HCT116 (cell line): ENCODE measurements around the gene SCO1.

ENCODE experiments used
- ELF1 ChIP-seq: IDR thresholded peaks from 2 replicates; pipeline ENCODE4 v1.6.1; 2012; ENCODE audit warnings: low read depth, borderline replicate concordance
- RAD21 ChIP-seq: IDR thresholded peaks from 2 replicates; pipeline ENCODE4 v1.6.1; 2012; ENCODE audit warnings: low read depth, mild to moderate bottlenecking
- SP1 ChIP-seq: IDR thresholded peaks from 2 replicates; pipeline ENCODE4 v1.6.1; 2012; ENCODE audit warnings: low read depth
- ZNF274 ChIP-seq: fragments of 200-500 bp; sonication (Bioruptor generic); IDR thresholded peaks from 2 replicates; pipeline ENCODE4 v1.6.1; 2014; ENCODE audit warnings: mild to moderate bottlenecking, low read depth, low read length, inconsistent platforms
- TF ChIP-seq, protein P1 (sequence below), 3 experiments: fragments of 200-600 bp in 1 of 3; sonication (generic) in 1 of 3; IDR thresholded peaks in 2 of 3; conservative IDR thresholded peaks in 1 of 3; 2 replicates each; pipeline ENCODE4 v1.5.1; 2012 to 2017; ENCODE audit warnings: low read depth in 2 of 3, low read length in 2 of 3, antibody characterized with exemption in 1 of 3, borderline replicate concordance in 1 of 3, control low read depth in 1 of 3, mild to moderate bottlenecking in 1 of 3, mixed read lengths in 1 of 3, mixed run types in 1 of 3, moderate library complexity in 1 of 3; ENCODE audit not compliant: insufficient read depth in 1 of 3
- TF ChIP-seq, protein P2 (sequence below): IDR thresholded peaks from 2 replicates; pipeline ENCODE4 v1.6.1; 2012; ENCODE audit warnings: low read depth

DNA sequence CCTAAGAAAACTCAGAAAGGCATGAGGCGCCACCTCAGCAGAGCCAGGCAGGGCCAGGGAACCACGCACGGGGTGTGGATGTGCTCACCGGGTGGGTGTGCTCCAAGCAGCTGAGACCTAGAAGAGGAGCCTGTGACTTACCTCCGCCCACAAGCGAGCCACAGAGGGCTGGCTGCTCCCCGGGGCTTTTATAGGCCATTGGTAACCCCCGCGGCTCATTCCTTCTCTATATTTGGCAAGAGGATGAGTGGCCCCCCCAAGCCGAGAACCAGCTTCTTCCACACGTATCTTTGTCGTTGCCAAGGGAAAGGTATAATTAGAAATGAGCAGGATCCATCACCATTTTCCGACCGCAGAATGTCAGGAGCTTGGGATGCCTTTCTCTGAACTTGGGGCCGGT is 40.2 kb downstream of the SCO1 start, which contains the start of gene MYH3:
- TF ChIP-seq, protein P1, sequence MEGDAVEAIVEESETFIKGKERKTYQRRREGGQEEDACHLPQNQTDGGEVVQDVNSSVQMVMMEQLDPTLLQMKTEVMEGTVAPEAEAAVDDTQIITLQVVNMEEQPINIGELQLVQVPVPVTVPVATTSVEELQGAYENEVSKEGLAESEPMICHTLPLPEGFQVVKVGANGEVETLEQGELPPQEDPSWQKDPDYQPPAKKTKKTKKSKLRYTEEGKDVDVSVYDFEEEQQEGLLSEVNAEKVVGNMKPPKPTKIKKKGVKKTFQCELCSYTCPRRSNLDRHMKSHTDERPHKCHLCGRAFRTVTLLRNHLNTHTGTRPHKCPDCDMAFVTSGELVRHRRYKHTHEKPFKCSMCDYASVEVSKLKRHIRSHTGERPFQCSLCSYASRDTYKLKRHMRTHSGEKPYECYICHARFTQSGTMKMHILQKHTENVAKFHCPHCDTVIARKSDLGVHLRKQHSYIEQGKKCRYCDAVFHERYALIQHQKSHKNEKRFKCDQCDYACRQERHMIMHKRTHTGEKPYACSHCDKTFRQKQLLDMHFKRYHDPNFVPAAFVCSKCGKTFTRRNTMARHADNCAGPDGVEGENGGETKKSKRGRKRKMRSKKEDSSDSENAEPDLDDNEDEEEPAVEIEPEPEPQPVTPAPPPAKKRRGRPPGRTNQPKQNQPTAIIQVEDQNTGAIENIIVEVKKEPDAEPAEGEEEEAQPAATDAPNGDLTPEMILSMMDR (IDR thresholded peaks at IDR 0.05 in 2 of 3, conservative IDR thresholded peaks at IDR 0.05 in 1 of 3; ENCODE audit: borderline replicate concordance in 1 of 3, insufficient read depth in 1 of 3, low read depth in 2 of 3, low read length in 2 of 3) = no peak
- TF ChIP-seq SP1 = no peak
- TF ChIP-seq ZNF274 = no peak
- TF ChIP-seq ELF1 = no peak
- TF ChIP-seq, protein P2, sequence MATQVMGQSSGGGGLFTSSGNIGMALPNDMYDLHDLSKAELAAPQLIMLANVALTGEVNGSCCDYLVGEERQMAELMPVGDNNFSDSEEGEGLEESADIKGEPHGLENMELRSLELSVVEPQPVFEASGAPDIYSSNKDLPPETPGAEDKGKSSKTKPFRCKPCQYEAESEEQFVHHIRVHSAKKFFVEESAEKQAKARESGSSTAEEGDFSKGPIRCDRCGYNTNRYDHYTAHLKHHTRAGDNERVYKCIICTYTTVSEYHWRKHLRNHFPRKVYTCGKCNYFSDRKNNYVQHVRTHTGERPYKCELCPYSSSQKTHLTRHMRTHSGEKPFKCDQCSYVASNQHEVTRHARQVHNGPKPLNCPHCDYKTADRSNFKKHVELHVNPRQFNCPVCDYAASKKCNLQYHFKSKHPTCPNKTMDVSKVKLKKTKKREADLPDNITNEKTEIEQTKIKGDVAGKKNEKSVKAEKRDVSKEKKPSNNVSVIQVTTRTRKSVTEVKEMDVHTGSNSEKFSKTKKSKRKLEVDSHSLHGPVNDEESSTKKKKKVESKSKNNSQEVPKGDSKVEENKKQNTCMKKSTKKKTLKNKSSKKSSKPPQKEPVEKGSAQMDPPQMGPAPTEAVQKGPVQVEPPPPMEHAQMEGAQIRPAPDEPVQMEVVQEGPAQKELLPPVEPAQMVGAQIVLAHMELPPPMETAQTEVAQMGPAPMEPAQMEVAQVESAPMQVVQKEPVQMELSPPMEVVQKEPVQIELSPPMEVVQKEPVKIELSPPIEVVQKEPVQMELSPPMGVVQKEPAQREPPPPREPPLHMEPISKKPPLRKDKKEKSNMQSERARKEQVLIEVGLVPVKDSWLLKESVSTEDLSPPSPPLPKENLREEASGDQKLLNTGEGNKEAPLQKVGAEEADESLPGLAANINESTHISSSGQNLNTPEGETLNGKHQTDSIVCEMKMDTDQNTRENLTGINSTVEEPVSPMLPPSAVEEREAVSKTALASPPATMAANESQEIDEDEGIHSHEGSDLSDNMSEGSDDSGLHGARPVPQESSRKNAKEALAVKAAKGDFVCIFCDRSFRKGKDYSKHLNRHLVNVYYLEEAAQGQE = no peak
- TF ChIP-seq RAD21 = no peak
